Naive B cell (primary cell): ENCODE measurements around the gene ZNRF4. TPM values are rescaled to one million over a fixed set of nuclear protein-coding genes. Genes with fewer than 3 reads are reported as not detected.

Experiments used
- ATAC-seq, 2 donors: fragments of 150-1000 bp; cut with Tn5 transposase; 2 replicates each; pipeline ENCODE4 v1.10.0; 2021; ENCODE audit warnings: low read depth in 2 of 2, mild to moderate bottlenecking in 2 of 2, moderate library complexity in 2 of 2
- DNase-seq: peaks from one replicate; pipeline ENCODE4 v3.0.0; 2022
- H3K27ac Mint-ChIP-seq, 6 donors: one replicate each; pipeline ENCODE4 v1.8.0; 2020 to 2022; ENCODE audit warnings: mild to moderate bottlenecking in 6 of 6, mixed read lengths in 6 of 6, moderate library complexity in 5 of 6, inconsistent platforms in 2 of 6
- H3K27me3 Mint-ChIP-seq, 3 donors: one replicate each; pipeline ENCODE4 v1.8.0; 2021 to 2022; ENCODE audit warnings: mixed read lengths in 3 of 3, mild to moderate bottlenecking in 1 of 3
- H3K36me3 Mint-ChIP-seq, 2 donors: one replicate each; pipeline ENCODE4 v1.8.0; 2020 to 2022; ENCODE audit warnings: mixed read lengths in 2 of 2, inconsistent platforms in 1 of 2, mild to moderate bottlenecking in 1 of 2
- H3K4me1 Mint-ChIP-seq, 3 donors: one replicate each; pipeline ENCODE4 v1.8.0; 2020 to 2022; ENCODE audit warnings: mixed read lengths in 3 of 3, inconsistent platforms in 1 of 3, mild to moderate bottlenecking in 1 of 3, moderate library complexity in 1 of 3
- H3K4me3 Mint-ChIP-seq, 8 donors: one replicate each; pipeline ENCODE4 v1.8.0; 2020 to 2022; ENCODE audit warnings: mild to moderate bottlenecking in 8 of 8, mixed read lengths in 8 of 8, moderate library complexity in 8 of 8, inconsistent platforms in 2 of 8
- H3K9me3 Mint-ChIP-seq, 7 donors: one replicate each; pipeline ENCODE4 v1.8.0; 2020 to 2022; ENCODE audit warnings: mixed read lengths in 7 of 7, mild to moderate bottlenecking in 5 of 7, inconsistent platforms in 2 of 7, moderate library complexity in 1 of 7
- polyA plus RNA-seq, 6 donors: library from polyadenylated mRNA; unstranded; fragments of 300-500 nt; fragmentation: Illumina TruSeq; gene quantifications; one replicate each; pipeline ENCODE4 v1.2.3, GENCODE V29; 2021; ENCODE audit warnings: low read depth in 6 of 6

The ZNRF4 gene
- polyA plus RNA-seq, 6 donors from 2014 or later = not detected

GRCh38 chr19:5466814-5467291 is 11.6 kb downstream of the ZNRF4 start:
- H3K27me3 Mint-ChIP-seq = peaks cover 13 to 31% (median 14%) of the 10 kb centered on the region in 3 donors
- H3K4me3 Mint-ChIP-seq = no peak overlapping the region
- H3K9me3 Mint-ChIP-seq = peaks cover 0 to 20% (median 9%) of the 10 kb centered on the region in 7 donors
- H3K27ac Mint-ChIP-seq = no peak overlapping the region
- H3K36me3 Mint-ChIP-seq = peaks cover 0 to 20% of the 10 kb centered on the region in 2 donors
- DNase-seq = no peak
- no peak for ATAC-seq
- peaks cover 0 to 3% (median 0%) of the 10 kb centered on the region in 3 donors for H3K4me1 Mint-ChIP-seq

GRCh38 chr19:5470264-5470671 is 15.1 kb downstream of the ZNRF4 start:
- no peak for ATAC-seq
- H3K27ac Mint-ChIP-seq = no peak overlapping the region
- H3K9me3 Mint-ChIP-seq = peaks cover 0 to 4% (median 0%) of the 10 kb centered on the region in 7 donors
- H3K27me3 Mint-ChIP-seq = peaks cover 17 to 29% (median 17%) of the 10 kb centered on the region in 3 donors
- H3K36me3 Mint-ChIP-seq = peaks cover 0 to 7% of the 10 kb centered on the region in 2 donors
- no peak overlapping the region for H3K4me3 Mint-ChIP-seq
- no peak for DNase-seq
- peaks cover 0 to 3% (median 0%) of the 10 kb centered on the region in 3 donors for H3K4me1 Mint-ChIP-seq

GRCh38 chr19:5472286-5472685 is 17.1 kb downstream of the ZNRF4 start:
- DNase-seq = no peak
- peak overlapping the region in 1 of 8 donors; percentile 47 for H3K4me3 Mint-ChIP-seq
- no peak for ATAC-seq
- no peaks in the 10 kb centered on the region for H3K36me3 Mint-ChIP-seq
- H3K4me1 Mint-ChIP-seq = no peaks in the 10 kb centered on the region
- H3K27me3 Mint-ChIP-seq = peaks cover 8 to 12% (median 12%) of the 10 kb centered on the region in 3 donors
- H3K27ac Mint-ChIP-seq = no peak overlapping the region
- peaks cover 0 to 4% (median 0%) of the 10 kb centered on the region in 7 donors for H3K9me3 Mint-ChIP-seq

- no peak overlapping the region for H3K27ac Mint-ChIP-seq
These were observed 18.4 kb downstream of the ZNRF4 start for GRCh38 chr19:5473646-5474045.

GRCh38 chr19:5477451-5478215 is 22.4 kb downstream of the ZNRF4 start:
- Mint-ChIP-seq H3K36me3 (peaks cover 0 to 14% of the 10 kb centered on the region in 2 donors), H3K9me3 (peaks cover 3 to 20% (median 8%) of the 10 kb centered on the region in 7 donors), H3K4me3 (no peak overlapping the region), H3K27ac (no peak overlapping the region), H3K4me1 (no peaks in the 10 kb centered on the region), H3K27me3 (peaks cover 17 to 50% (median 39%) of the 10 kb centered on the region in 3 donors)
- no peak for DNase-seq
- ATAC-seq = no peak

More at GRCh38 chr19:5473646-5474045, 18.4 kb downstream of the ZNRF4 start:
- ATAC-seq (no peak), DNase-seq (no peak)
- H3K4me3 Mint-ChIP-seq = no peak overlapping the region
- H3K36me3 Mint-ChIP-seq = no peaks in the 10 kb centered on the region
- H3K4me1 Mint-ChIP-seq = no peaks in the 10 kb centered on the region
- peaks cover 0 to 6% (median 0%) of the 10 kb centered on the region in 7 donors for H3K9me3 Mint-ChIP-seq
- H3K27me3 Mint-ChIP-seq = peaks cover 12 to 24% (median 20%) of the 10 kb centered on the region in 3 donors

- Mint-ChIP-seq H3K9me3 (peaks cover 3 to 23% (median 12%) of the 10 kb centered on the region in 7 donors), H3K4me1 (no peaks in the 10 kb centered on the region), H3K36me3 (peaks cover 0 to 18% of the 10 kb centered on the region in 2 donors), H3K4me3 (no peak overlapping the region), H3K27me3 (peaks cover 17 to 56% (median 40%) of the 10 kb centered on the region in 3 donors), H3K27ac (peak overlapping the region in 1 of 6 donors; percentile 16)
- DNase-seq (no peak), ATAC-seq (no peak)
These were observed 23.2 kb downstream of the ZNRF4 start for GRCh38 chr19:5478241-5478924.

- Mint-ChIP-seq H3K9me3 (peaks cover 3 to 23% (median 12%) of the 10 kb centered on the region in 7 donors), H3K27me3 (peaks cover 17 to 55% (median 41%) of the 10 kb centered on the region in 3 donors), H3K4me1 (no peaks in the 10 kb centered on the region), H3K36me3 (peaks cover 0 to 18% of the 10 kb centered on the region in 2 donors), H3K27ac (no peak overlapping the region), H3K4me3 (no peak overlapping the region)
- ATAC-seq (no peak), DNase-seq (no peak)
These were observed 23.8 kb downstream of the ZNRF4 start for GRCh38 chr19:5478925-5479588.

- Mint-ChIP-seq H3K36me3 (peaks cover 0 to 18% of the 10 kb centered on the region in 2 donors), H3K27ac (peak overlapping the region in 1 of 6 donors; percentile 4), H3K9me3 (peaks cover 3 to 23% (median 12%) of the 10 kb centered on the region in 7 donors), H3K4me3 (no peak overlapping the region), H3K27me3 (peaks cover 14 to 53% (median 49%) of the 10 kb centered on the region in 3 donors), H3K4me1 (no peaks in the 10 kb centered on the region)
- DNase-seq = no peak
- ATAC-seq = no peak
These were observed 24.7 kb downstream of the ZNRF4 start for GRCh38 chr19:5479958-5480357.

GRCh38 chr19:5480427-5480836 is 25.2 kb downstream of the ZNRF4 start:
- peak overlapping the region in 1 of 6 donors; percentile 4 for H3K27ac Mint-ChIP-seq
- H3K27me3 Mint-ChIP-seq = peaks cover 19 to 57% (median 49%) of the 10 kb centered on the region in 3 donors
- H3K9me3 Mint-ChIP-seq = peaks cover 3 to 23% (median 12%) of the 10 kb centered on the region in 7 donors
- peaks cover 0 to 18% of the 10 kb centered on the region in 2 donors for H3K36me3 Mint-ChIP-seq
- DNase-seq = peak; percentile 2
- H3K4me3 Mint-ChIP-seq = no peak overlapping the region
- no peak for ATAC-seq
- no peaks in the 10 kb centered on the region for H3K4me1 Mint-ChIP-seq

GRCh38 chr19:5481957-5482356 is 26.7 kb downstream of the ZNRF4 start:
- Mint-ChIP-seq H3K4me3 (no peak overlapping the region), H3K9me3 (peaks cover 3 to 23% (median 12%) of the 10 kb centered on the region in 7 donors), H3K27ac (no peak overlapping the region), H3K4me1 (no peaks in the 10 kb centered on the region), H3K27me3 (peaks cover 26 to 64% (median 49%) of the 10 kb centered on the region in 3 donors), H3K36me3 (peaks cover 0 to 18% of the 10 kb centered on the region in 2 donors)
- DNase-seq = no peak
- ATAC-seq = no peak

- no peak overlapping the region for H3K4me3 Mint-ChIP-seq
- peaks cover 26 to 45% (median 41%) of the 10 kb centered on the region in 3 donors for H3K27me3 Mint-ChIP-seq
- H3K4me1 Mint-ChIP-seq = no peaks in the 10 kb centered on the region
- no peak for ATAC-seq
- peak overlapping the region in 1 of 6 donors; percentile 52 for H3K27ac Mint-ChIP-seq
- DNase-seq = no peak
- H3K36me3 Mint-ChIP-seq = peaks cover 0 to 18% of the 10 kb centered on the region in 2 donors
- H3K9me3 Mint-ChIP-seq = peaks cover 3 to 20% (median 12%) of the 10 kb centered on the region in 7 donors
These were observed 29.4 kb downstream of the ZNRF4 start for GRCh38 chr19:5484398-5485285.

- H3K9me3 Mint-ChIP-seq = peaks cover 3 to 18% (median 12%) of the 10 kb centered on the region in 7 donors
- DNase-seq (no peak), ATAC-seq (no peak)
- H3K4me3 Mint-ChIP-seq = no peak overlapping the region
- peaks cover 0 to 14% of the 10 kb centered on the region in 2 donors for H3K36me3 Mint-ChIP-seq
- H3K27me3 Mint-ChIP-seq = peaks cover 26 to 45% (median 41%) of the 10 kb centered on the region in 3 donors
- no peaks in the 10 kb centered on the region for H3K4me1 Mint-ChIP-seq
- H3K27ac Mint-ChIP-seq = no peak overlapping the region
These were observed 30.0 kb downstream of the ZNRF4 start for GRCh38 chr19:5485286-5485636.
